HG03442 (cell line): ENCODE measurements around the gene OR14C36.
A peak's percentile ranks its signal among the peaks of the same experiment; 100 is the strongest.
"Not testable (repeated sequence)": the region's sequence is repeated elsewhere in the genome, so short reads cannot be mapped to it uniquely, and the experiment has no call there.

Experiments used
- ATAC-seq: cut with Tn5 transposase; IDR thresholded peaks from one replicate; pipeline ENCODE4 v1.9.1; 2021; ENCODE audit warnings: mild to moderate bottlenecking, moderate library complexity; ENCODE audit not compliant: unreplicated experiment

Gene OR14C36, protein sequence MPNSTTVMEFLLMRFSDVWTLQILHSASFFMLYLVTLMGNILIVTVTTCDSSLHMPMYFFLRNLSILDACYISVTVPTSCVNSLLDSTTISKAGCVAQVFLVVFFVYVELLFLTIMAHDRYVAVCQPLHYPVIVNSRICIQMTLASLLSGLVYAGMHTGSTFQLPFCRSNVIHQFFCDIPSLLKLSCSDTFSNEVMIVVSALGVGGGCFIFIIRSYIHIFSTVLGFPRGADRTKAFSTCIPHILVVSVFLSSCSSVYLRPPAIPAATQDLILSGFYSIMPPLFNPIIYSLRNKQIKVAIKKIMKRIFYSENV

DNA sequence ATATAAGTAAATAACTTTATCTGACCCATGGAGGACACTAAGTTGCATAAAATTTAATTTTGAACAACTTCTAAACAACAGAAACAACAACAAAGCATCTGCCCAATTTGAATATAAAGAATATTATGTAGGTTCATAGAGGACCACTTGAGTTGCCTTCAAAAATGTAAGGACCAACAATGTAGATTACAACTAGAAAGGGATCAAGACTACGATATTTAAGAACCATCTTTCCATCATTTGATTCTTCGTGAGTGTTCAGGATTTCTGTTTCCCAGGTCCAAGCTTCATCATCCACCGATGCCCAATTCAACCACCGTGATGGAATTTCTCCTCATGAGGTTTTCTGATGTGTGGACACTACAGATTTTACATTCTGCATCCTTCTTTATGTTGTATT is at the start of gene OR14C36:
Gene OR14C36 (plus strand): TSS at position 301 of the 400 bp plus-strand sequence. CDS start 0 bp downstream, at position 301.
- ATAC-seq, result no peak

DNA sequence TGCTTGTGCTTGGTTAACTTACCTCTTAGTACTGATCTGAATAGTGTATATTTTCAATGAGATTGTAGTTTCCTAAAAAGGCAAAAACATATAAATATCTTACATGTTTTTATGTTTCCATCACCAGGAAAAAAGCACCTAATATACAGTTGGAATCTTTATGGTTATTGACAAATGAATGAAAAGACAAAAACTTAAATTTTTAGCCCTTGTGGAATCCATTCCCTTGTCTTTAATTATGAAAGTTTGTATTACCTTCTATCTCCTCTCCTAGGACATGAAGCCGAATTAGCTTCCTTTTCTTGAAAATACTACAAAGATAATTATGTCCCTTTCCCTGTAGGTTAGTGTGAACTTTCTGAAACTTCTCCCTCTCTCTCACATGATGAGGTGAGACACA is 45.3 kb upstream of the OR14C36 start, which contains the start of gene OR2T12:
Gene OR2T12 (minus strand): TSS at position 101 of the 400 bp plus-strand sequence. CDS start 7,846 bp downstream, outside the sequence.
- no peak for ATAC-seq

DNA sequence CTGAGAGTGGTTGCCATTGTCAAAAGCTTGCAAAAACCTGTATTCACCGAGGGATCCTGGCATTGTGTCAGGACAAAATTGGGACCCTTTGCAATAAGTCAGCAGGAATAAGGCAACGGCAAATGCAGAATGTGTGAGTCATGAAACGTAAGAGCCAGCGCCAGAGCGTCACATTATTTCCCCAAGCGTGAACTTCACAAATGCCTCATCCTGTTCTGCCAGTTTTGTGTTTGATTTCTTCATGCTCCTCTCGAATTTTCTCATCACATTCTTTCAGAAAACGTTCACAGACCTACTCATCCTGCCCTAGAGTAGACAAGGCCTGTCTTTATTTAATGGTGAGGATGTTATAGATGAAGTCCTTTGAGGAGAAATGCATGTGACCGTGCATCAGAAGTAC is 42.9 kb upstream of the OR14C36 start:
- not testable (repeated sequence) for ATAC-seq

GRCh38 chr1:248306103-248306502 is 42.5 kb upstream of the OR14C36 start:
- ATAC-seq, result no peak

DNA sequence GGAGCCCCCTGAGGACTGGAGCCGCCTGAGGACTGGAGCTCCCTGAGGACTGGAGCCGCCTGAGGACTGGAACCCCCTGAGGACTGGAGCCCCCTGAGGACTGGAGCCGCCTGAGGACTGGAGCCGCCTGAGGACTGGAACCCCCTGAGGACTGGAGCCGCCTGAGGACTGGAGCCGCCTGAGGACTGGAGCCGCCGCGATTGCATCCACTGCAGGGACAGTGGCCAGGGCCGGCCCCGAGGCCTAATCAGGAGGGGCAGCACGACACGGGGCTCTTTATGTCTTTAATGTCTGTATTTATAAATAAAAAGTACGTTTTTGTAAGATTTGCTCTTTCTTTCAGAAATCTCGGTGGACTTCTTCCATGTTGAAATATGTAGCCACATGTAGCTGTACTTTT is 41.8 kb upstream of the OR14C36 start:
- ATAC-seq, result not testable (repeated sequence)

DNA sequence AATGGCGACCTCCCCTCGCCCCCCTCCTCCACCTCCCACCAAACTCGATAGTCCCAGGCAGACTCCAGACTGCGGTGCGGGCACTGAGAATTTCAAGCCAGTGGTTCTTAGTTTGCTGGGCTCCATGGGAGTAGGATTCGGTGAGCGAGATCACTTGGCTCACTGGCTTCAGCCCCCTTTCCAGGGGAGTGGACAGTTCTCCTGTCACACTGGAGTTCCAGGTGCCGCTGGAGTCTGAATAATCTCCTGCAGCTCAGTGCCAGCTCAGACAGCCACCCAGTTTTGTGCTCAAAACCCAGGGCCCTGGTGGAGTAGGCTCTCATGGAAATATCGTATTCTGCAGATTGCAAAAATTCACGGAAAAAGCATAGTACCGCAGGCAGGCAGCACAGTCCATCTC is 31.8 kb upstream of the OR14C36 start:
- no peak for ATAC-seq

GRCh38 chr1:248324468-248324867 is 24.1 kb upstream of the OR14C36 start, which contains the start of gene OR2M7:
OR2M7 (minus strand) TSS chr1:248324568; CDS start chr1:248324568, 0 bp downstream.
- ATAC-seq, result no peak

DNA sequence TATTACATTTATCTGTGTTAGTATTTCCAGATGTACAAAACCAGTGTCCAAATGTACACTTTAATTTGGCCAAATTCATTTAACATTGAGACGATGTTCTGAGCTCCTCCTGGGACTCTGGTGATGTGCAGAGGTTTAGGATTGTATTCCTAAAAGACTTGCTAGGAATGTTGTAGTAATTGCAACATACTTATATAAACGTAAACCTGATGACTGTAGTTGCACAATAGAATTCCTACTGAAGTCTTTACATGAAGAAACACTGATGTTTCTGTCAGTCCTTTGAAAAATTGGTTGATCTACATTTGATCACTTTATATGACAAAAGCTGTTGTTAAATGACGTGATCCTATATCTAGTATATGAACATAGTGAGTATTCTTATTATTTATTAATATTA is 5.1 kb upstream of the OR14C36 start:
- ATAC-seq, result no peak

DNA sequence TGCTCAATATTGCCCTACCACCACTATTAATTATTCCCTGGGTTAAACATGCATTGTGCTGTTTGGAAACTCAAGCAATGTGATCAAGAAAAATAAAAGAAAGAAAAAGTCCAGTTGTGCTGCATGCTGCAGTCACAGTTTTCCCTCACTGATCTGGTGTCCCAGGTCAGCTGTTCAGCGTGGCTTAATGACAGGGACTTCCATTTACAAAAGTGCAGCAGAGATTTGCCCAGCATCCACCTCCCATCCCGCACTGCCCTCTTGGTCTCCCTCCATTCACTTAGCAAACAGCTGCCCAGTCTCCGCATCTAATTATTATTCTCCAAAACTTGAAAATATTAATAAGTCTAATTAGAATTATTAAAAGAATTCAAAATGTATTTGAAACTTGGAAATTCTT is 10.8 kb downstream of the OR14C36 start:
- no peak for ATAC-seq

DNA sequence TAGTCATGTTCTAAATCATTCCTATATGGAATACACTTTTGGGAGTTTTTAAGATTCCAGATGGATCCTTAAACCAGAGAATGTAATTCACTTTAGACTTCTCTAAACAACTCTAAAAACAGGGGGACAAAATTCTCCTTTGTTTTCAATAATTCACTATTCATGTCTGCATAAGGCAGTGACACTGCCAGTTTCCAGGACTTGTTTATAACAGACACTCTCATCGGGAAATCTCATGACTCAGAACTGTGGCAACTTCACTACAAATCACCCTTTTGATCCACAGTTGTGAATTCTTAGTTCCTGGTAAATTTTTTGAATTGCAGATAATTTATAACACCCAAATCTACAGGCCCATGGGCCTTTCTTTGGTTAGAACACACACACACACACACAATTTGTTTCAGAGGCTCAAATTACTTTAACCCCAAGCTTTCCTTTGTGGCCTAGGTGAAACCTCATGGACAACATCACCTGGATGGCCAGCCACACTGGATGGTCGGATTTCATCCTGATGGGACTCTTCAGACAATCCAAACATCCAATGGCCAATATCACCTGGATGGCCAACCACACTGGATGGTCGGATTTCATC is 12.6 kb downstream of the OR14C36 start, which contains the start of gene OR2T4:
Gene OR2T4 (plus strand): TSS at position 545 of the 595 bp plus-strand sequence. CDS start 0 bp downstream, at position 545.
- ATAC-seq, result no peak

DNA sequence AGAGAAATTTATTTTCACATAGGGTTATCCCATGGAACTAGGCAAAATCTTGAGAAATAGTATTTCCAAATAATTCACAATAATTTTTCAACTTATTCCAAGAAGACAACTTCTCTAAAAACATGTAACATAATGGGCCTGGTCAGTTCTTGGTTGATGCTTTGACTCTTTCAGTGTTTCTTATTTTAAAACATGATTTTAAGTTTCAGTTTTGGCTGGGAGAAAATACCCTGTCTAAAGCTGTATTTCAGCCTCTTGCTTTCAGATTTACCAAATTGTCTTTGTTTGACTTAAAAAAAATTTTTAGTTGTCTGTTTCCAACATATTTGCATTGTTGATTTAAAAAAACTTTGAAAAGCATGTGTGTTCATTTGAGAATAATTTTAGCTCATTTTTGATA is 18.0 kb downstream of the OR14C36 start:
- no peak for ATAC-seq

DNA sequence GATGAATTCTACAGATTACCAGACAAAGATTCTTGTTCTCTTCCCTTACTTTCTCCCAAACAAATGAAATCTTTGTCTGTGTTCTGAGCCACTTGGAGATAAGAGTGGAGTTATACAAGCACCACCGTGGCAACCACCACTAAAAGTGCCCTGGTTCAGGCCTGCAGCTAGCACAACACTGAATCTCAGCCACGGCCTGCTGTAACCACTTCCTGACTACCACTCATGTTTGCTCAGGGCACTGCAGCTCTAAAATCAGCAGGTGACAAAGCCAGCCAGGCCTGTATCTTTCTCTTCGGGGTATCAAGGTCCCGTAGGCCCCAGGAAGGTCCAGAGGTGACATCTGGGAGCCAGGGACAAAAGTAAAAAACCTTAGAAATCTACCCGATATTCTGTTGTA is 23.8 kb downstream of the OR14C36 start:
- peak; percentile 52 for ATAC-seq

- no peak for ATAC-seq
Observed at GRCh38 chr1:248373761-248374160, 25.2 kb downstream of the OR14C36 start.

GRCh38 chr1:248375446-248375845 is 26.9 kb downstream of the OR14C36 start, which contains the start of gene OR2T6:
OR2T6 (plus strand) TSS chr1:248375746; CDS start chr1:248387609, 11,863 bp downstream.
- ATAC-seq, result no peak

DNA sequence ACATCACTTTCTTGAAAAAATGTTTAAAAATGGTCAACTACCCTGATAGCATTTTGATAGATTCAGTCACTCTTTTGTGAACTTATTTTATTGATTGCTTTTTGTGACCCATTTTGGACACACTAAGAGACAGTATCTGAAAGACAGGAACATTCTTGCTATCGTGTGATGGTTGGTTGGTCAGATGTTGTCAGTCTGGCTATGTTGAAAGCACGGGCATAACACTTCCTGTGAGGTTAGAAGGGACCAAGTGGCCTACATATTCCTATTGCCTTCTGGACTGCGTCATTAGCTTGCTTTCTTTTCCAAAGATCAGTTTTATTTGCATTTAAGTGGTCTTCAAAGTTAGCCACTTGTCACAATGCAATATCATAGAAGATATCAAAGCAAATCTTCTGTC is 28.3 kb downstream of the OR14C36 start:
- ATAC-seq, result no peak

GRCh38 chr1:248380854-248381253 is 32.3 kb downstream of the OR14C36 start:
- ATAC-seq, result no peak

DNA sequence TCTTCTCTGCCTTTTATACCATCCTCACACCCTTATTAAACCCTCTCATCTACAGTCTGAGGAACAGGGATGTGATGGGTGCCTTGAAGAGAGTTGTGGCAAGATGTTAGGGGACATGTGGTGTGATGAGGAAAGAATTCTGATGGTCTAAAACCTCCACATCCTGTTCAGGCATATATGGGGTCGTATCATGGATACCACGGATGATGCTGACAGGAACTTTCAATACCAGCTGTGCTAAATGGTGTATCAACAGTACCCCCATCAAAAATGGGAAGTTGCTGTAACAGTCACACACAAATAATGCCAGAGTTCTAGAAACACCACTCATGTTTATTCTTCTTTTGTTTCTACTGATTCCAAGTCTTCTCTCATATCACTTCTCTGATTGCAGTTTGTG is 39.9 kb downstream of the OR14C36 start:
- no peak for ATAC-seq

DNA sequence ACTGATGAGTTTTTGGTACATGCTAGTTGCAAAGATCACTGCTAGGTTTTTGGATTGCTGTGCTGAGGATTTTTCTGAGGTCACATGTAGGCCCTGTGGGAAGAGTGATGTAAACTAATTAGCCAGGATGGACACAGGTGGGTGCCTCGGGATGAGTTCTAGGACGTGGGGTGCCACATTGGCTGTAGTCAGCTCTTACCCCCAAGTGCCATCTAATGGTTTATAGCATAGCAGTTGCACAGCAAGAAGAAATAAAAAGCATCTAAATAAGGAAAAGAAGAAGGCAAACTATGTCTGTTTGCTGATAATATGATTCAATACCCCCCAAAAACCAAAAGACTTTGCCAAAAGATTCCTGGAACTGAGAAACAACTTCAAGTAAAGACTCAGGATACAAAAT is 44.5 kb downstream of the OR14C36 start:
- ATAC-seq, result no peak
